Large intestine (tissue), 3 donors: ENCODE data around the gene RAD51AP2. TPM values are rescaled to one million over a fixed set of nuclear protein-coding genes. Genes with fewer than 3 reads are reported as not detected.
A peak's percentile ranks its signal among the peaks of the same experiment; 100 is the strongest.
"Not testable (repeated sequence)": the region's sequence is repeated elsewhere in the genome, so short reads cannot be mapped to it uniquely, and the experiment has no call there.

Experiments
- DNase-seq, 2 donors: peaks; one replicate each; pipeline versions ENCODE4 v3.0.0 to v3.0.0-alpha.2; 2013
- H3K27ac ChIP-seq: one replicate; pipeline ENCODE4 v1.5.1; 2013; ENCODE audit warnings: low read length
- H3K27me3 ChIP-seq: 2 replicates; pipeline ENCODE4 v1.6.1; 2013; ENCODE audit warnings: low read length; ENCODE audit not compliant: control insufficient read depth, insufficient read depth
- H3K36me3 ChIP-seq: 2 replicates; pipeline ENCODE4 v1.6.1; 2013; ENCODE audit warnings: low read length; ENCODE audit not compliant: control insufficient read depth, insufficient read depth
- H3K4me1 ChIP-seq: one replicate; pipeline ENCODE4 v1.6.1; 2013; ENCODE audit warnings: low read length; ENCODE audit not compliant: control insufficient read depth, insufficient read depth
- H3K4me3 ChIP-seq: one replicate; pipeline ENCODE4 v1.5.1; 2013; ENCODE audit warnings: low read length
- H3K9me3 ChIP-seq: one replicate; pipeline ENCODE4 v1.6.1; 2013; ENCODE audit warnings: mild to moderate bottlenecking, low read depth, low read length, moderate library complexity; ENCODE audit not compliant: control insufficient read depth
- WGBS: methylation state at CpG from one replicate; pipeline ENCODE4 v1.1.5; 2013; ENCODE audit warnings: low lambda C conversion rate; ENCODE audit not compliant: insufficient coverage; 5-methylcytosine and 5-hydroxymethylcytosine counted together
- polyA plus RNA-seq: library from polyadenylated mRNA; unstranded; fragments of 120-200 nt; gene quantifications from one replicate; pipeline ENCODE4 v1.2.1, GENCODE V29; 2013

The RAD51AP2 gene
- polyA plus RNA-seq, 1 donor, result 0.06 TPM

- no peak for DNase-seq
- Histone ChIP-seq H3K27me3 (no peaks in the 10 kb centered on the region), H3K9me3 (no peaks in the 10 kb centered on the region), H3K36me3 (no peaks in the 10 kb centered on the region), H3K27ac (no peak overlapping the region), H3K4me1 (no peaks in the 10 kb centered on the region), H3K4me3 (no peak overlapping the region)
- 100% methylated on average over 1 of the region's 2 CpGs for WGBS
Observed at GRCh38 chr2:17506736-17507616, 11.3 kb downstream of the RAD51AP2 start.

- no peak overlapping the region for H3K27ac ChIP-seq
- WGBS, result no CpG with 5 or more reads among the region's 1 CpG
Observed at GRCh38 chr2:17497718-17498117, 20.5 kb downstream of the RAD51AP2 start.

DNA sequence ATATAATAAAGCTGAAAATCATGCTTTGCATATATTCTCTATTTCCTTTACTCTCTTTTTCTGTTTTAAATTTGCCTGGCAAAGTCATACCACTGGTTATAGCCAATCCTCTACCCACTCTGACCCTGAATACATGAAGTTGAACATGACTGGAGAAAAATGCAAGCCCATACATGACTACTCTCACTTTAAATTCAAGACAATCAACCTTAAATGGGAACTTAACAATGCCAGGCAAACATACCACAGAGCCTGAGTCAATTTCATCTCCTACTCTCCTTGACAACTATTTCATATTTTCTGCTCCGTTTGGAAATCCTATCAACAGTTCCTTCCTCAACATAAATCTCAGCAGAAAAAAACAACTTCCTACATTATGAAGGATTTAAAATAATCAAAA, 22.6 kb downstream of the RAD51AP2 start:
- Histone ChIP-seq H3K27me3 (peaks cover 3% of the 10 kb centered on the region), H3K27ac (no peak overlapping the region), H3K4me3 (no peak overlapping the region), H3K36me3 (no peaks in the 10 kb centered on the region), H3K4me1 (no peaks in the 10 kb centered on the region), H3K9me3 (no peaks in the 10 kb centered on the region)
- WGBS, result 83% methylated on average over 1 of the region's 1 CpG
- DNase-seq, result no peak

More at GRCh38 chr2:17497718-17498117, 20.5 kb downstream of the RAD51AP2 start:
- H3K9me3 ChIP-seq, result no peaks in the 10 kb centered on the region
- H3K27me3 ChIP-seq, result peaks cover 3% of the 10 kb centered on the region
- no peak overlapping the region for H3K4me3 ChIP-seq
- H3K36me3 ChIP-seq, result no peaks in the 10 kb centered on the region
- DNase-seq, result no peak
- no peaks in the 10 kb centered on the region for H3K4me1 ChIP-seq

DNA sequence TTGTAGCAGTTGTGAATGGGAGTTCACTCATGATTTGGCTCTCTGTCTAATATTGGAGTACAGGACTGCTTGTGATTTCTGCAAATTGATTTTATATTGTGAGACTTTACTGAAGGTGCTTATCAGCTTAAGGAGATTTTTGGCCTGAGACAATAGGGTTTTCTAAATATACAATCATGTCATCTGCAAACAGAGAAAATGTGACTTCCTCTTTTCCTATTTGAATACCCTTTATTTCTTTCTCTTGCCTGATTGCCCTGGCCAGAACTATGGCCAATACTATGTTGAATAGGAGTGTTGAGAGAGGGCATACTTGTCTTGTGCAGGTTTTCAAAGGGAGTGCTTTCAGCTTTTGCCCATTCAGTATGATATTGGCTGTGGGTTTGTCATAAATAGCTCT, 28.1 kb downstream of the RAD51AP2 start:
- H3K27ac ChIP-seq, H3K4me1 ChIP-seq, H3K27me3 ChIP-seq, H3K9me3 ChIP-seq, H3K36me3 ChIP-seq, H3K4me3 ChIP-seq, DNase-seq: not testable (repeated sequence)

GRCh38 chr2:17488610-17489009, 29.6 kb downstream of the RAD51AP2 start:
- not testable (repeated sequence) for H3K9me3 ChIP-seq, H3K36me3 ChIP-seq, H3K4me3 ChIP-seq, H3K27ac ChIP-seq, H3K4me1 ChIP-seq, DNase-seq, H3K27me3 ChIP-seq
- no CpG with 5 or more reads among the region's 4 CpGs for WGBS

- no peak overlapping the region for H3K27ac ChIP-seq
- no peaks in the 10 kb centered on the region for H3K36me3 ChIP-seq
- H3K4me3 ChIP-seq, result no peak overlapping the region
- peaks cover 6% of the 10 kb centered on the region for H3K4me1 ChIP-seq
- H3K9me3 ChIP-seq, result no peaks in the 10 kb centered on the region
- WGBS, result no CpG with 5 or more reads among the region's 1 CpG
- DNase-seq, result no peak
- H3K27me3 ChIP-seq, result no peaks in the 10 kb centered on the region
Observed at GRCh38 chr2:17483496-17483895, 34.7 kb downstream of the RAD51AP2 start.

- H3K27me3 ChIP-seq, result no peaks in the 10 kb centered on the region
- DNase-seq, result no peak
- H3K4me3 ChIP-seq, result no peak overlapping the region
- peaks cover 6% of the 10 kb centered on the region for H3K4me1 ChIP-seq
- no peaks in the 10 kb centered on the region for H3K36me3 ChIP-seq
- no peak overlapping the region for H3K27ac ChIP-seq
- no peaks in the 10 kb centered on the region for H3K9me3 ChIP-seq
- WGBS, result 100% methylated on average over 2 of the region's 2 CpGs
Observed at GRCh38 chr2:17482651-17483050, 35.6 kb downstream of the RAD51AP2 start.

- no peak overlapping the region for H3K4me3 ChIP-seq
- WGBS, result no CpG with 5 or more reads among the region's 2 CpGs
- DNase-seq, result peak; percentile 26 to 27
- H3K36me3 ChIP-seq, result no peaks in the 10 kb centered on the region
- H3K27me3 ChIP-seq, result no peaks in the 10 kb centered on the region
- peak overlapping the region; percentile 18 for H3K27ac ChIP-seq
- H3K9me3 ChIP-seq, result no peaks in the 10 kb centered on the region
- H3K4me1 ChIP-seq, result peaks cover 6% of the 10 kb centered on the region
Observed at GRCh38 chr2:17479875-17480274, 38.4 kb downstream of the RAD51AP2 start.

DNA sequence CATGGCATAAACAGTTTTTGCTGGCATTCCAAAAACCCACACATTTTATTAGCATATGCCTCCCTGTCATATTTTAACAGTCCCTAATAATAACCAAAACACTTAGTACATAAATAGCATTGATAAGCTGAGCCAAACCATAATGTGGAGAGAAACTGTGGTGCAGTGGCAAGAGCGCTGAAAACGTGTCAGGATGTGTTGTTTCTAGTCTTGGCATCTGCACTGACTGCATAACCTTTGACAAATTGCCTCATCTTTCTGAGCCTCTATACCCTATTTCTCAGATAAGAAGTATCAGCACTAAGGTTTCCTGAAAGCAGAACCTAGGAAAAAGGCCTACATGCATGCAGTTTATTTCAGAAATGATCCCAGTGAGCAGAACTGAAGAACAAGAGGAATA, 41.4 kb downstream of the RAD51AP2 start:
- Histone ChIP-seq H3K4me1 (peaks cover 6% of the 10 kb centered on the region), H3K27ac (no peak overlapping the region)
- no CpG with 5 or more reads among the region's 2 CpGs for WGBS

DNA sequence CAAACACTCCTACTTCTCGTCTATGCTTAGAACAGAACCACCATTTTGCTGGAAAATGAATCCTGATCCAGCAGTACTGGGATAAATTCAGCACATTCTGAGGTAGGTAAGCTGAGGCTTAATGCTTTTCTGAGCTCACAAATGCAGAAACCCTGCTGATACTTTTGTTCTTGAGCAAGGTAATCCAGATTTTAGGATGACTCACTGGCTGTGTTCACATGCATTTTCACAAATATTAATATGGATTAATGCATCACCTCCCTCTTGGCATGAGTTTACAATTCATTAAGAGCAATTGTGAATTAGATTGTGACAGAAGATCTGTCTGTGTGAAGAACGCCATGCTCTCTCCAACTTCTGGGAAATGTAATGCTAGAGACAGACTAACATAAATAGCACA, 42.2 kb downstream of the RAD51AP2 start:
- no peak overlapping the region for H3K27ac ChIP-seq
- H3K4me1 ChIP-seq, result peaks cover 6% of the 10 kb centered on the region
- no peak for DNase-seq
- no peaks in the 10 kb centered on the region for H3K36me3 ChIP-seq
- 60% methylated on average over 2 of the region's 2 CpGs for WGBS
- no peaks in the 10 kb centered on the region for H3K27me3 ChIP-seq
- no peak overlapping the region for H3K4me3 ChIP-seq
- H3K9me3 ChIP-seq, result no peaks in the 10 kb centered on the region

More for the DNA sequence above, 41.4 kb downstream of the RAD51AP2 start:
- peak in 1 of 2 donors; percentile 1 for DNase-seq
- H3K36me3 ChIP-seq, result no peaks in the 10 kb centered on the region
- no peaks in the 10 kb centered on the region for H3K27me3 ChIP-seq
- H3K9me3 ChIP-seq, result no peaks in the 10 kb centered on the region
- H3K4me3 ChIP-seq, result no peak overlapping the region

DNA sequence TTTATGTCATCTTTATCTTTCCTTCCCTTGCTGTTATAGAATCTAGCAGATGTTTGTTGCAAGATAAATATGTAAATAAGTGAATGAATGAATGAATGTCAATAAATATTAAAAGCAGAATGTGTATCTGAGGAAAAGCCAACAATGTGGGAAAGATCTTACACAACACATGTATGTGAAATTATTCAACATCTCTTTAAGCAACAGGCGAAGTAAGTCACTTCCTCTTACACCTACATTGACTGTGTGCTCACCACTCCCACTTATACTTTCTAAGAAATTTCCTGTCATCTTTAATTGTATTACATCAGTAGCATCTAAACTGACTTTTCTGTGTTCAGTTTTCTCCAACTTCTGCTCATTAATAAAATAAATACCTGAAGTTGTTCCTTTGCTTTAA, 43.0 kb downstream of the RAD51AP2 start:
- Histone ChIP-seq H3K36me3 (no peaks in the 10 kb centered on the region), H3K9me3 (peaks cover 2% of the 10 kb centered on the region), H3K4me3 (no peak overlapping the region), H3K27ac (no peak overlapping the region), H3K27me3 (no peaks in the 10 kb centered on the region), H3K4me1 (peaks cover 3% of the 10 kb centered on the region)
- DNase-seq, result no peak
- 100% methylated on average over 1 of the region's 1 CpG for WGBS
